H9 (cell line): ENCODE measurements around the gene MSMP. TPM values are rescaled to one million over a fixed set of nuclear protein-coding genes. Genes with fewer than 3 reads are reported as not detected.

Experiments
- DNase-seq: peaks from one replicate; pipeline ENCODE4 v3.0.0-alpha.2; 2017
- H2AFZ ChIP-seq: one replicate; pipeline ENCODE4 v1.6.1; 2013; ENCODE audit warnings: mild to moderate bottlenecking, low read length, control low read depth, moderate library complexity
- H2AK5ac ChIP-seq: 2 replicates; pipeline ENCODE4 v1.6.1; 2013; ENCODE audit warnings: low read length, control low read depth, mixed read lengths; ENCODE audit not compliant: insufficient read length
- H2BK120ac ChIP-seq: one replicate; pipeline ENCODE4 v1.6.1; 2013; ENCODE audit warnings: low read depth, mild to moderate bottlenecking, low read length, control low read depth, inconsistent platforms; ENCODE audit not compliant: poor library complexity, severe bottlenecking
- H2BK12ac ChIP-seq: 2 replicates; pipeline ENCODE4 v1.6.1; 2013; ENCODE audit warnings: low read length, control low read depth, mixed read lengths, low read depth; ENCODE audit not compliant: insufficient read length
- H2BK15ac ChIP-seq: 2 replicates; pipeline ENCODE4 v1.6.1; 2013; ENCODE audit warnings: low read depth, low read length, control low read depth
- H2BK20ac ChIP-seq: one replicate; pipeline ENCODE4 v1.6.1; 2013; ENCODE audit warnings: low read depth, mild to moderate bottlenecking, low read length, control low read depth, inconsistent platforms; ENCODE audit not compliant: poor library complexity, severe bottlenecking
- H2BK5ac ChIP-seq: 2 replicates; pipeline ENCODE4 v1.6.1; 2013; ENCODE audit warnings: low read length, control low read depth, mixed read lengths; ENCODE audit not compliant: insufficient read length
- H3K14ac ChIP-seq: 2 replicates; pipeline ENCODE4 v1.6.1; 2013; ENCODE audit warnings: low read length, control low read depth; ENCODE audit not compliant: insufficient read depth
- H3K18ac ChIP-seq: 2 replicates; pipeline ENCODE4 v1.6.1; 2013; ENCODE audit warnings: low read depth, mild to moderate bottlenecking, mixed read lengths, low read length, control low read depth; ENCODE audit not compliant: insufficient read length
- H3K23ac ChIP-seq: 2 replicates; pipeline ENCODE4 v1.6.1; 2013; ENCODE audit warnings: low read length, control low read depth, mixed read lengths, low read depth; ENCODE audit not compliant: insufficient read length
- H3K23me2 ChIP-seq: 2 replicates; pipeline ENCODE4 v1.6.1; 2013; ENCODE audit warnings: low read depth, mild to moderate bottlenecking, mixed read lengths, low read length, control low read depth; ENCODE audit not compliant: insufficient read length, poor library complexity, severe bottlenecking
- H3K27ac ChIP-seq: 2 replicates; pipeline ENCODE4 v1.5.1; 2013; ENCODE audit warnings: low read length, control low read depth, mixed read lengths, low read depth; ENCODE audit not compliant: insufficient read length
- H3K27me3 ChIP-seq: 2 replicates; pipeline ENCODE4 v1.6.1; 2013; ENCODE audit warnings: low read length, control low read depth, inconsistent platforms; ENCODE audit not compliant: insufficient read depth
- H3K4ac ChIP-seq: 2 replicates; pipeline ENCODE4 v1.6.1; 2013; ENCODE audit warnings: low read depth, mild to moderate bottlenecking, control low read depth, inconsistent platforms, low read length, moderate library complexity
- H3K4me1 ChIP-seq: 2 replicates; pipeline ENCODE4 v1.6.1; 2013; ENCODE audit warnings: low read length, control low read depth, inconsistent platforms; ENCODE audit not compliant: insufficient read depth
- H3K4me2 ChIP-seq: 2 replicates; pipeline ENCODE4 v1.6.1; 2013; ENCODE audit warnings: low read length, control low read depth, mixed read lengths; ENCODE audit not compliant: insufficient read length, insufficient read depth
- H3K56ac ChIP-seq: 2 replicates; pipeline ENCODE4 v1.6.1; 2013; ENCODE audit warnings: low read depth, mild to moderate bottlenecking, mixed read lengths, low read length, control low read depth; ENCODE audit not compliant: insufficient read length
- H3K79me1 ChIP-seq: 2 replicates; pipeline ENCODE4 v1.6.1; 2013; ENCODE audit warnings: low read depth, mild to moderate bottlenecking, moderate library complexity, low read length, control low read depth, inconsistent platforms; ENCODE audit not compliant: insufficient read depth, poor library complexity, severe bottlenecking
- H3K79me2 ChIP-seq: 2 replicates; pipeline ENCODE4 v1.6.1; 2013; ENCODE audit warnings: low read length, control low read depth, inconsistent platforms; ENCODE audit not compliant: insufficient read depth
- H3K9ac ChIP-seq: 2 replicates; pipeline ENCODE4 v1.6.1; 2013; ENCODE audit warnings: low read length, control low read depth, mixed read lengths; ENCODE audit not compliant: insufficient read length; ENCODE audit errors: extremely low read depth
- H3K9me3 ChIP-seq: one replicate; pipeline ENCODE4 v1.6.1; 2013; ENCODE audit warnings: low read depth, low read length, inconsistent platforms; ENCODE audit not compliant: control insufficient read depth
- H3T11ph ChIP-seq: one replicate; pipeline ENCODE4 v1.6.1; 2013; ENCODE audit warnings: mild to moderate bottlenecking, low read length, control low read depth, inconsistent platforms
- H4K20me1 ChIP-seq: one replicate; pipeline ENCODE4 v1.6.1; 2013; ENCODE audit not compliant: control insufficient read depth, insufficient read length, insufficient read depth
- H4K5ac ChIP-seq: 2 replicates; pipeline ENCODE4 v1.6.1; 2013; ENCODE audit warnings: low read depth, mild to moderate bottlenecking, mixed read lengths, low read length, control low read depth; ENCODE audit not compliant: insufficient read length
- H4K8ac ChIP-seq: replicated peaks from 2 replicates; pipeline ENCODE4 v1.6.1; 2013; ENCODE audit warnings: low read length, control low read depth, mixed read lengths, low read depth; ENCODE audit not compliant: insufficient read length
- H4K91ac ChIP-seq: 2 replicates; pipeline ENCODE4 v1.6.1; 2013; ENCODE audit warnings: low read depth, mild to moderate bottlenecking, moderate library complexity, mixed read lengths, low read length, control low read depth; ENCODE audit not compliant: insufficient read length
- H3K27ac Mint-ChIP-seq, 3 experiments: 2 replicates in 2 of 3; 3 replicates in 1 of 3; pipeline ENCODE4 v1.8.0; 2020 to 2021; ENCODE audit warnings: mixed read lengths in 3 of 3, mild to moderate bottlenecking in 1 of 3, moderate library complexity in 1 of 3
- H3K27me3 Mint-ChIP-seq: 2 replicates; pipeline ENCODE4 v1.8.0; 2021; ENCODE audit warnings: low read depth, mild to moderate bottlenecking, moderate library complexity, mixed read lengths
- H3K36me3 Mint-ChIP-seq, 3 experiments: 2 replicates in 2 of 3; 3 replicates in 1 of 3; pipeline ENCODE4 v1.8.0; 2020 to 2021; ENCODE audit warnings: low read depth in 3 of 3, mixed read lengths in 3 of 3; ENCODE audit not compliant: insufficient read depth in 1 of 3
- H3K4me1 Mint-ChIP-seq, 2 experiments: 2 replicates each; pipeline ENCODE4 v1.8.0; 2020; ENCODE audit warnings: mixed read lengths in 2 of 2
- H3K4me3 Mint-ChIP-seq, 2 experiments: 2 replicates in 1 of 2; 3 replicates in 1 of 2; pipeline ENCODE4 v1.8.0; 2020 to 2021; ENCODE audit warnings: mild to moderate bottlenecking in 2 of 2, mixed read lengths in 2 of 2, moderate library complexity in 1 of 2
- H3K9me3 Mint-ChIP-seq, 2 experiments: 2 replicates in 1 of 2; 3 replicates in 1 of 2; pipeline ENCODE4 v1.8.0; 2020; ENCODE audit warnings: mild to moderate bottlenecking in 2 of 2, mixed read lengths in 2 of 2, moderate library complexity in 1 of 2
- WGBS: extraction: QIAGEN DNeasy Blood & Tissue Kit; methylation state at CpG from one replicate; pipeline ENCODE4 v1.1.7; 2013; ENCODE audit warnings: missing lambda C conversion rate, low lambda C conversion rate, mixed read lengths; ENCODE audit not compliant: insufficient read length; ENCODE audit errors: extremely low coverage; 5-methylcytosine and 5-hydroxymethylcytosine counted together
- total RNA-seq: library from RNA; stranded (reverse); gene quantifications from 2 replicates; pipeline ENCODE4 v1.2.1, GENCODE V29; 2021
- TF ChIP-seq, protein P1 (sequence below): fragments of 200-600 bp; sonication (generic); conservative IDR thresholded peaks from 3 replicates; pipeline ENCODE4 v1.8.0; 2021; ENCODE audit warnings: antibody characterized with exemption, mild to moderate bottlenecking

MSMP gene
- total RNA-seq, 1 experiment from 2014 or later = 0.83 TPM

DNA sequence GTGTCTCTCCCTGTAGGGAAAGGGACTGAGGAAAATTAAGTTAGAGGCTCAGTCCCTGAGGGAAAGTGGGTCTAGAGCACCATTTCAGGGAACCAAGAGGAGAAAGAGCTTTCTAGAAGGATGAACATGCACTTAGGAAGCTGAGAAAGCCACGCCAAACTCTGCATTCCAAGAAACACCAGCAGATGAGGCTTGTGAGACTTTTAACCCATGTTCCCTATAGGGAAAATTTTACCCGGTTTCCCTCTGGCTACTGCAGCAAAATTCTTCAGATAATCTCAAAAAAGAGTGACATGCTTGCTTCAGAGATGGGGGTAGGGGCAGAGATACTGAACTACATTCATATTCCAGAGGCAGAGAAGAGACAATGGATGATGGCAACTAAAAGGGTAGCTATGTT, 30.6 kb downstream of the MSMP start:
- no peaks in the 10 kb centered on the region; the same call in none of the 2 replicates for H3K79me2 ChIP-seq
- no peak overlapping the region for H3K4me2 ChIP-seq
- no peaks in the 10 kb centered on the region for H4K20me1 ChIP-seq
- no peak overlapping the region for H3K27ac ChIP-seq
- no peak overlapping the region for H2BK15ac ChIP-seq
- Mint-ChIP-seq H3K9me3 (no peaks in the 10 kb centered on the region), H3K27me3 (no peaks in the 10 kb centered on the region), H3K4me3 (no peak overlapping the region), H3K36me3 (peaks cover 31 to 72% (median 57%) of the 10 kb centered on the region in 3 experiments; a peak in 6 of 7 replicates), H3K4me1 (no peaks in the 10 kb centered on the region; a peak in 2 of 4 replicates), H3K27ac (no peak overlapping the region)
- no peaks in the 10 kb centered on the region for H3K23me2 ChIP-seq
- H3K79me1 ChIP-seq = no peaks in the 10 kb centered on the region
- no peak overlapping the region for H2AK5ac ChIP-seq
- H3T11ph ChIP-seq = no peak overlapping the region
- no peaks in the 10 kb centered on the region for H3K9me3 ChIP-seq
- peaks cover 11% of the 10 kb centered on the region; the same call in 1 of the 2 replicates for H3K4me1 ChIP-seq
- no peak overlapping the region for H2BK20ac ChIP-seq
- H4K91ac ChIP-seq = no peak overlapping the region
- H3K9ac ChIP-seq = no peak overlapping the region
- no peak overlapping the region for H3K56ac ChIP-seq
- H4K8ac ChIP-seq = no peak overlapping the region
- no peaks in the 10 kb centered on the region for H3K27me3 ChIP-seq
- no peak overlapping the region for H2AFZ ChIP-seq
- H2BK5ac ChIP-seq = no peak overlapping the region
- no peak overlapping the region for H4K5ac ChIP-seq
- no peak overlapping the region for H3K4ac ChIP-seq
- no peak overlapping the region for H2BK12ac ChIP-seq
- no peak overlapping the region for H2BK120ac ChIP-seq
- H3K23ac ChIP-seq = no peak overlapping the region
- no peak overlapping the region for H3K14ac ChIP-seq
- H3K18ac ChIP-seq = no peak overlapping the region
- no peak for DNase-seq
- TF ChIP-seq, protein P1, sequence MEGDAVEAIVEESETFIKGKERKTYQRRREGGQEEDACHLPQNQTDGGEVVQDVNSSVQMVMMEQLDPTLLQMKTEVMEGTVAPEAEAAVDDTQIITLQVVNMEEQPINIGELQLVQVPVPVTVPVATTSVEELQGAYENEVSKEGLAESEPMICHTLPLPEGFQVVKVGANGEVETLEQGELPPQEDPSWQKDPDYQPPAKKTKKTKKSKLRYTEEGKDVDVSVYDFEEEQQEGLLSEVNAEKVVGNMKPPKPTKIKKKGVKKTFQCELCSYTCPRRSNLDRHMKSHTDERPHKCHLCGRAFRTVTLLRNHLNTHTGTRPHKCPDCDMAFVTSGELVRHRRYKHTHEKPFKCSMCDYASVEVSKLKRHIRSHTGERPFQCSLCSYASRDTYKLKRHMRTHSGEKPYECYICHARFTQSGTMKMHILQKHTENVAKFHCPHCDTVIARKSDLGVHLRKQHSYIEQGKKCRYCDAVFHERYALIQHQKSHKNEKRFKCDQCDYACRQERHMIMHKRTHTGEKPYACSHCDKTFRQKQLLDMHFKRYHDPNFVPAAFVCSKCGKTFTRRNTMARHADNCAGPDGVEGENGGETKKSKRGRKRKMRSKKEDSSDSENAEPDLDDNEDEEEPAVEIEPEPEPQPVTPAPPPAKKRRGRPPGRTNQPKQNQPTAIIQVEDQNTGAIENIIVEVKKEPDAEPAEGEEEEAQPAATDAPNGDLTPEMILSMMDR = no peak
- WGBS = no CpG with 5 or more reads among the region's 2 CpGs
